HUES64 (cell line): ENCODE measurements around the gene ANKRD16. TPM values are rescaled to one million over a fixed set of nuclear protein-coding genes. Genes with fewer than 3 reads are reported as not detected.

Source experiments
- H3K27ac ChIP-seq: 2 replicates; pipeline ENCODE4 v1.7.0; 2013; ENCODE audit warnings: low read depth, low read length, inconsistent platforms
- H3K27me3 ChIP-seq: 2 replicates; pipeline ENCODE4 v1.6.1; 2013; ENCODE audit warnings: mild to moderate bottlenecking, low read length; ENCODE audit not compliant: insufficient read depth
- H3K36me3 ChIP-seq: 2 replicates; pipeline ENCODE4 v1.6.1; 2013; ENCODE audit warnings: mild to moderate bottlenecking, low read length; ENCODE audit not compliant: insufficient read depth
- H3K4me1 ChIP-seq: 2 replicates; pipeline ENCODE4 v1.6.1; 2013; ENCODE audit warnings: mild to moderate bottlenecking, low read length, moderate library complexity; ENCODE audit not compliant: insufficient read depth
- H3K4me3 ChIP-seq: 2 replicates; pipeline ENCODE4 v1.5.1; 2013; ENCODE audit warnings: mild to moderate bottlenecking, low read length, moderate library complexity
- H3K9ac ChIP-seq: 2 replicates; pipeline ENCODE4 v1.6.1; 2013; ENCODE audit warnings: mild to moderate bottlenecking, low read depth, low read length
- H3K9me3 ChIP-seq: 2 replicates; pipeline ENCODE4 v1.6.1; 2013; ENCODE audit warnings: low read depth, low read length; ENCODE audit not compliant: insufficient read depth
- WGBS: fragments of 150-250, 120-280 bp; methylation state at CpG from one replicate; pipeline ENCODE4 v1.1.7; 2013; ENCODE audit warnings: missing lambda C conversion rate; 5-methylcytosine and 5-hydroxymethylcytosine counted together
- polyA plus RNA-seq, 2 experiments: library from polyadenylated mRNA; stranded (reverse); fragments of 50-300 nt; gene quantifications; one replicate each; pipeline ENCODE4 v1.2.3, GENCODE V29; 2013

Gene ANKRD16
- 6.0 TPM for polyA plus RNA-seq (2013, experiment 1 of 2)
- polyA plus RNA-seq (2013, experiment 2 of 2), result 5.0 TPM

GRCh38 chr10:5889624-5890451 is at the start of gene ANKRD16, which contains the start of gene FBH1:
Gene ANKRD16 (minus strand): TSS chr10:5889893. CDS start chr10:5889354, 539 bp downstream.
Gene FBH1 (plus strand): TSS chr10:5890243. CDS start chr10:5890346, 103 bp downstream.
- peak within 1 kb of the TSS; percentile 87 for H3K9ac ChIP-seq
- 0 out of 2 replicates have a peak, but pooled peaks cover 8% of the 10 kb centered on the region for H3K4me1 ChIP-seq
- under 1% methylated on average over 109 of the region's 109 CpGs for WGBS
- H3K36me3 ChIP-seq, result peaks cover 52% of the 10 kb centered on the region
- H3K27ac ChIP-seq, result peak within 1 kb of the TSS; percentile 67; the same call in 1 of the 2 replicates
- H3K27me3 ChIP-seq, result no peaks in the 10 kb centered on the region
- no peaks in the 10 kb centered on the region for H3K9me3 ChIP-seq
- peak within 1 kb of the TSS; percentile 86 for H3K4me3 ChIP-seq

DNA sequence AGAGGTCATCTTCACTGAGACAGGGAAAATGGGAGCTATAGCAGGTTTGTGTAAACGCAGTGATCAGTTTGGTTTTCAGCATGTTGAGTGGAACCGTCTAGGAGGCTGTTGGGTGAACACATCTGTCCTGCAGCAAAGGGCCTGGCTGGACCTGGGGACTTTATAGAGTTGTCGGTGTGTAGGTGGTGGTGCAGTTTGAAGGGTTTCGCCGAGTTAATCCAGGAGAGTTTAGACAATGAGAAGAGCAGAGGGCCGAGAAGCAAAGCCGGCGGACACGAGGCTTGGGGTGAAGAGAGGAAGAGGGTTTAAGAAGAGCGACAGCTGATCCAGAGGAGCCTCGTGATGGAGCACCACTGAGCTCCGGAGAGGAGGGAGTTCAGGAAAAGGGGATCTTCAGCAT is 48.6 kb upstream of the ANKRD16 start:
- Histone ChIP-seq H3K27me3 (no peaks in the 10 kb centered on the region), H3K9me3 (no peaks in the 10 kb centered on the region), H3K36me3 (peaks cover 44% of the 10 kb centered on the region), H3K4me1 (no peaks in the 10 kb centered on the region), H3K9ac (no peak overlapping the region), H3K4me3 (no peak overlapping the region), H3K27ac (no peak overlapping the region)
- WGBS, result 96% methylated on average over 12 of the region's 12 CpGs

GRCh38 chr10:5937016-5937415 is 47.3 kb upstream of the ANKRD16 start:
- Histone ChIP-seq H3K4me3 (no peak overlapping the region), H3K27ac (no peak overlapping the region), H3K9ac (no peak overlapping the region), H3K9me3 (no peaks in the 10 kb centered on the region), H3K36me3 (peaks cover 53% of the 10 kb centered on the region), H3K27me3 (no peaks in the 10 kb centered on the region), H3K4me1 (no peaks in the 10 kb centered on the region)
- 96% methylated on average over 18 of the region's 18 CpGs for WGBS

DNA sequence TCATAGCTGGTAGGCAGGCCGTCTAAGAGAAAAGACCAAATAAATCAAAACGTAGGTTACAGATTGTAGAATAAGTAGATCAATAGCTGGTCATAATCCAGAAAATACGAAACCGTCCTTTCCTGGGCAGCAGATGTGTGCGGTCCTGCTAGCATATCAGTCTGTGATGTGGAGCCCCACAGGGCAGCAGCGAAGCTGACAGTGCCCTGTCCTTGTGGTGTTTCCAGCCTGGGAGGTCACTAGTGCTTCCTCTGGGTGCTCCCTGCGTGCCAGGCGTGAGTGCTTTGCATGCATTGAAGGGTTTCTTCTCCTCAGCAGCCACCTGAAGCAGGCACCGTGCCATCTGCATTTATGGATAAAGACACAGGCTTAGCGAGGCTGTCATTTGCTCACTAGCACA is 45.9 kb upstream of the ANKRD16 start:
- Histone ChIP-seq H3K9ac (no peak overlapping the region), H3K36me3 (peaks cover 67% of the 10 kb centered on the region), H3K27ac (no peak overlapping the region), H3K4me3 (no peak overlapping the region), H3K27me3 (no peaks in the 10 kb centered on the region), H3K9me3 (no peaks in the 10 kb centered on the region), H3K4me1 (no peaks in the 10 kb centered on the region)
- WGBS, result 95% methylated on average over 10 of the region's 10 CpGs

GRCh38 chr10:5933909-5934546 is 44.3 kb upstream of the ANKRD16 start:
- 96% methylated on average over 14 of the region's 14 CpGs for WGBS
- H3K27ac ChIP-seq, result no peak overlapping the region
- no peaks in the 10 kb centered on the region for H3K27me3 ChIP-seq
- peaks cover 83% of the 10 kb centered on the region for H3K36me3 ChIP-seq
- H3K4me3 ChIP-seq, result no peak overlapping the region
- H3K4me1 ChIP-seq, result no peaks in the 10 kb centered on the region
- H3K9me3 ChIP-seq, result no peaks in the 10 kb centered on the region
- H3K9ac ChIP-seq, result no peak overlapping the region

DNA sequence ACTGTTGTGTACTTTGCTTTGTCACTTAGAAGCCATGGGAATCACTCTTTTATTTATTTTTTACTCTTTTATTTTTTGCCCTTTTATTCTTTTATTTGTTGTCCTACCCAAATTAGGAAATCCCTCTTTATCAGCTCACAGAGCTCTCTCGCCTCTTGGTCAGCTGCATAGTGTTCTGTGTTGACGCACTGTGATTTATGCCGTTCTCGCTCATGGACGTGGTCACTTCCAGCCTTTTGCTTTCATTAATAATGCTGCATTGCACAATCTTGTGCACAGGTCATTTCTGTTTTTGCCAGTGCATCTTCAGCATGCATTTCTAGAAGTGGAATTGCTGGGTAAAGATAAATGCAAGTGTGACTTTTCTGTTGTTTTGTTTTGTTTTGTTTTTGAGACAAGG is 42.7 kb upstream of the ANKRD16 start:
- Histone ChIP-seq H3K9ac (no peak overlapping the region), H3K27me3 (no peaks in the 10 kb centered on the region), H3K36me3 (peaks cover 84% of the 10 kb centered on the region), H3K9me3 (no peaks in the 10 kb centered on the region), H3K27ac (no peak overlapping the region), H3K4me3 (no peak overlapping the region), H3K4me1 (no peaks in the 10 kb centered on the region)
- 96% methylated on average over 5 of the region's 5 CpGs for WGBS

GRCh38 chr10:5930272-5930671 is 40.6 kb upstream of the ANKRD16 start:
- Histone ChIP-seq H3K9ac (no peak overlapping the region), H3K4me3 (no peak overlapping the region), H3K27ac (no peak overlapping the region), H3K36me3 (peaks cover 81% of the 10 kb centered on the region), H3K4me1 (no peaks in the 10 kb centered on the region), H3K27me3 (no peaks in the 10 kb centered on the region), H3K9me3 (no peaks in the 10 kb centered on the region)
- WGBS, result 91% methylated on average over 11 of the region's 11 CpGs

- no peak overlapping the region for H3K4me3 ChIP-seq
- H3K27me3 ChIP-seq, result no peaks in the 10 kb centered on the region
- 89% methylated on average over 8 of the region's 8 CpGs for WGBS
- H3K9me3 ChIP-seq, result no peaks in the 10 kb centered on the region
- H3K27ac ChIP-seq, result no peak overlapping the region
- no peaks in the 10 kb centered on the region for H3K4me1 ChIP-seq
- peaks cover 84% of the 10 kb centered on the region for H3K36me3 ChIP-seq
- no peak overlapping the region for H3K9ac ChIP-seq
Observed at GRCh38 chr10:5929442-5929841, 39.7 kb upstream of the ANKRD16 start.

DNA sequence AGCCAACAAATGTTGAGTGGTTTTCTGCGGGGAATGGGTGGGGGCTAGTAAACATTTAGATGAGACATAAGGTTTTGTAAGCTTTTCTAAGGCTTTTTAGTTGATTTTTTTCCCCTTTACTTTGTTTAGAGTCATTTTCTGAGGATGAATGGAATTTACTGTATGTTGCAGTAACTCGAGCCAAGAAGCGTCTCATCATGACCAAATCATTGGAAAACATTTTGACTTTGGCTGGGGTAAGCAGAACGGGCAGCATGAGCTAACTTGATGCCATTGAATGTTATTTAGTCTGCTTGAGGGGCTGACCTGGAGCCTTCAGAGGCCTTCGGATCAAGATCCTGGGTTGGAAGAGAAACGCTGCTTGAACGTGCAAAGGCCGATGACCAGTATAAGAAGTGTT is 37.6 kb upstream of the ANKRD16 start:
- Histone ChIP-seq H3K9me3 (no peaks in the 10 kb centered on the region), H3K27ac (no peak overlapping the region), H3K4me1 (no peaks in the 10 kb centered on the region), H3K27me3 (no peaks in the 10 kb centered on the region), H3K4me3 (no peak overlapping the region), H3K36me3 (peaks cover 97% of the 10 kb centered on the region), H3K9ac (no peak overlapping the region)
- 96% methylated on average over 8 of the region's 8 CpGs for WGBS

GRCh38 chr10:5924889-5925288 is 35.2 kb upstream of the ANKRD16 start:
- Histone ChIP-seq H3K36me3 (peaks cover 97% of the 10 kb centered on the region), H3K27ac (no peak overlapping the region), H3K4me1 (no peaks in the 10 kb centered on the region), H3K9ac (no peak overlapping the region), H3K4me3 (no peak overlapping the region), H3K27me3 (no peaks in the 10 kb centered on the region), H3K9me3 (no peaks in the 10 kb centered on the region)
- 87% methylated on average over 10 of the region's 10 CpGs for WGBS

- Histone ChIP-seq H3K4me3 (no peak overlapping the region), H3K36me3 (peaks cover 95% of the 10 kb centered on the region), H3K9ac (no peak overlapping the region), H3K27me3 (no peaks in the 10 kb centered on the region), H3K4me1 (no peaks in the 10 kb centered on the region), H3K9me3 (no peaks in the 10 kb centered on the region), H3K27ac (no peak overlapping the region)
- WGBS, result 92% methylated on average over 5 of the region's 5 CpGs
Observed at GRCh38 chr10:5921746-5922145, 32.1 kb upstream of the ANKRD16 start.
